ENCODE data around the gene CELSR1. TPM values are rescaled to one million over a fixed set of nuclear protein-coding genes. Genes with fewer than 3 reads are reported as not detected.

Gene CELSR1
- total RNA-seq, 1 experiment from 2014 or later, result 14.2 TPM

- Histone ChIP-seq H3K4me3 (ENCODE audit: low read length) (no peak overlapping the region), H3K4me2 (ENCODE audit: low read length) (no peak overlapping the region), H3F3A (ENCODE audit: low read length, unreplicated experiment) (no peaks in the 10 kb centered on the region), H2AFZ (ENCODE audit: low read length) (no peak overlapping the region), H3K4me1 (ENCODE audit: insufficient read depth, low read length) (peaks cover 7% of the 10 kb centered on the region; the same call in 1 of the 2 replicates), H3K27me3 (ENCODE audit: low read length) (no peaks in the 10 kb centered on the region), H3K36me3 (ENCODE audit: low read depth, low read length) (no peaks in the 10 kb centered on the region), H3K79me2 (ENCODE audit: low read length) (peaks cover 26% of the 10 kb centered on the region), H4K20me1 (ENCODE audit: low read length) (no peaks in the 10 kb centered on the region), H3K9ac (ENCODE audit: low read length) (no peak overlapping the region), H3K9me2 (replicated peaks; ENCODE audit: low read length) (no peaks in the 10 kb centered on the region), H3K27ac (ENCODE audit: low read length) (no peak overlapping the region), H3K9me3 (ENCODE audit: low read length) (no peaks in the 10 kb centered on the region)
- BruUV-seq (replicated peaks), result no TSS peak
- CTCF ChIA-PET, result no interaction called here
- ATAC-seq, result no peak
- no peak for DNase-seq
- POLR2A ChIA-PET (ENCODE audit: unreplicated experiment), result no interaction called here
- no peak for TF ChIP-seq CTCF (conservative IDR thresholded peaks at IDR 0.05; ENCODE audit: low read depth, low read length)
- TF ChIP-seq EZH2phosphoT487 (IDR thresholded peaks at IDR 0.05; ENCODE audit: borderline replicate concordance, low read length), result no peak
- TF ChIP-seq EZH2 (IDR thresholded peaks at IDR 0.05; ENCODE audit: low read length, unreplicated experiment), result no peak
- intact Hi-C loops (cut with micrococcal nuclease), result no loop called here
Observed at GRCh38 chr22:46581538-46582244, 44.3 kb upstream of the CELSR1 start.

GRCh38 chr22:46580940-46581537 lies 43.6 kb upstream of the CELSR1 start:
- Histone ChIP-seq H3K79me2 (ENCODE audit: low read length) (peaks cover 26% of the 10 kb centered on the region), H3K36me3 (ENCODE audit: low read depth, low read length) (no peaks in the 10 kb centered on the region), H2AFZ (ENCODE audit: low read length) (no peak overlapping the region), H3K4me1 (ENCODE audit: insufficient read depth, low read length) (peaks cover 11% of the 10 kb centered on the region), H4K20me1 (ENCODE audit: low read length) (no peaks in the 10 kb centered on the region), H3K9me2 (replicated peaks; ENCODE audit: low read length) (no peaks in the 10 kb centered on the region), H3K27ac (ENCODE audit: low read length) (no peak overlapping the region), H3K4me3 (ENCODE audit: low read length) (no peak overlapping the region), H3F3A (ENCODE audit: low read length, unreplicated experiment) (no peaks in the 10 kb centered on the region), H3K4me2 (ENCODE audit: low read length) (no peak overlapping the region), H3K27me3 (ENCODE audit: low read length) (no peaks in the 10 kb centered on the region), H3K9ac (ENCODE audit: low read length) (no peak overlapping the region), H3K9me3 (ENCODE audit: low read length) (no peaks in the 10 kb centered on the region)
- POLR2A ChIA-PET (ENCODE audit: unreplicated experiment), result no interaction called here
- ATAC-seq, result no peak
- BruUV-seq (replicated peaks), result no TSS peak
- TF ChIP-seq EZH2phosphoT487 (IDR thresholded peaks at IDR 0.05; ENCODE audit: borderline replicate concordance, low read length) (no peak), EZH2 (IDR thresholded peaks at IDR 0.05; ENCODE audit: low read length, unreplicated experiment) (no peak), CTCF (conservative IDR thresholded peaks at IDR 0.05; ENCODE audit: low read depth, low read length) (no peak)
- CTCF ChIA-PET, result no interaction called here
- no peak for DNase-seq
- intact Hi-C loops (cut with micrococcal nuclease), result no loop called here

Measured in PC-3 (cell line).